Pancreas (tissue), 10 donors: ENCODE data around the gene POLN. TPM values are rescaled to one million over a fixed set of nuclear protein-coding genes. Genes with fewer than 3 reads are reported as not detected.
A peak's percentile ranks its signal among the peaks of the same experiment; 100 is the strongest.

Experiments
- ATAC-seq, 4 donors: fragments of 200-7000 bp; cut with Tn5 transposase; one replicate each; pipeline versions ENCODE4 v1.8.0 to v1.9.1; 2020; ENCODE audit warnings: mild to moderate bottlenecking in 4 of 4, moderate library complexity in 4 of 4
- DNase-seq, 6 donors: peaks; one replicate each; pipeline ENCODE4 v3.0.0-alpha.2; 2020
- FAIRE-seq: peaks from 2 replicates; lab custom pipeline; 2012; peaks lifted over from hg19 to GRCh38; lab: Jason Lieb, UNC
- H3K27ac ChIP-seq, 4 donors: fragments of 200-600 bp; sonication (generic); 1 replicate in 3 of 4; 2 replicates in 1 of 4; pipeline versions ENCODE4 v1.5.0 to v1.8.0; 2020
- H3K27me3 ChIP-seq, 4 donors: fragments of 200-600 bp; one replicate each; pipeline ENCODE4 v1.8.0; 2021
- H3K36me3 ChIP-seq, 3 donors: fragments of 200-600 bp; sonication (generic) in 1 of 3; one replicate each; pipeline versions ENCODE4 v1.5.0 to v1.8.0; 2020 to 2021
- H3K4me1 ChIP-seq, 3 donors: fragments of 200-600 bp; one replicate each; pipeline ENCODE4 v1.8.0; 2021
- H3K4me3 ChIP-seq, 4 donors: fragments of 200-600 bp; sonication (generic) in 2 of 4; one replicate each; pipeline versions ENCODE4 v1.5.0 to v1.8.0; 2020 to 2021
- H3K9me3 ChIP-seq, 4 donors: fragments of 200-600 bp; one replicate each; pipeline ENCODE4 v1.8.0; 2021
- CTCF ChIP-seq, 4 donors: fragments of 200-600 bp; sonication (generic) in 3 of 4; IDR thresholded peaks; one replicate each; pipeline versions ENCODE4 v1.5.0 to v1.8.0; 2021; ENCODE audit warnings: antibody characterized with exemption in 4 of 4
- WGBS, 2 donors: extraction: QIAGEN DNeasy Blood & Tissue Kit; methylation state at CpG; one replicate each; pipeline ENCODE4 v1.1.7; 2013; 5-methylcytosine and 5-hydroxymethylcytosine counted together
- intact Hi-C, 3 donors: fragments of 100-400 bp; cut with DNase I; formaldehyde crosslinking; loops; one replicate each; pipeline versions ENCODE4 v1.11.1 to v1.14.2; 2022
- polyA plus RNA-seq, 2 donors: library from polyadenylated mRNA; stranded (reverse); fragments of 200-250 nt; gene quantifications; one replicate each; pipeline ENCODE4 v1.2.3, GENCODE V29; 2013
- total RNA-seq, 6 donors: library from RNA; stranded (reverse); fragmentation: NEBNext Ultra II Directional in 4 of 6; extraction: Animal tissue kit (Norgen Biotek cat#: 25700) in 4 of 6; gene quantifications; one replicate each; pipeline versions ENCODE4 v1.2.1 to v1.2.4, GENCODE V29; 2021 to 2023
- donor health status: healthy with polysubstance abuse.
- donor health status: DM: no; HTN: no; CAD: no; lungs with moderate emphysema.
- donor health status: DM: no; HTN: no; CAD: no.
- donor health status: control.
- donor health status: control.
- donor health status: Bipolar disorder and iron deficiency.
- donor health status: DM: yes; HTN: yes; CAD: no.
- donor health status: DM: no; HTN: no; CAD: no.
- donor health status: DM: no; HTN: no; CAD: no.
- donor health status: DM: yes; HTN: yes; CAD: no.

Gene POLN
- total and polyA plus RNA-seq, 8 donors = 0.95 to 3.6 (median 1.9) TPM

GRCh38 chr4:2159931-2160330 lies 82.0 kb downstream of the POLN start:
- WGBS, 2 donors = 54 to 56% methylated on average over 2 of the region's 2 CpGs
- no peaks in the 10 kb centered on the region for H3K4me1 ChIP-seq
- FAIRE-seq = no peak

GRCh38 chr4:2155246-2155645 lies 86.7 kb downstream of the POLN start:
- no peak for DNase-seq
- Histone ChIP-seq H3K4me1 (no peaks in the 10 kb centered on the region), H3K4me3 (no peak overlapping the region), H3K36me3 (no peaks in the 10 kb centered on the region), H3K27me3 (no peaks in the 10 kb centered on the region), H3K9me3 (no peaks in the 10 kb centered on the region), H3K27ac (no peak overlapping the region)
- TF ChIP-seq CTCF (IDR thresholded peaks at IDR 0.05) = no peak
- FAIRE-seq = no peak
- 94 to 97% methylated on average over 7 of the region's 7 CpGs for WGBS, 2 donors
- intact Hi-C loops = no loop called here
- ATAC-seq = no peak

More at GRCh38 chr4:2159931-2160330, 82.0 kb downstream of the POLN start:
- intact Hi-C loops = no loop called here
- no peak for TF ChIP-seq CTCF (IDR thresholded peaks at IDR 0.05)
- Histone ChIP-seq H3K36me3 (no peaks in the 10 kb centered on the region), H3K9me3 (no peaks in the 10 kb centered on the region), H3K27ac (no peak overlapping the region), H3K4me3 (no peak overlapping the region), H3K27me3 (no peaks in the 10 kb centered on the region)
- ATAC-seq (no peak), DNase-seq (no peak)

- Histone ChIP-seq H3K4me1 (no peaks in the 10 kb centered on the region), H3K27ac (no peak overlapping the region), H3K4me3 (no peak overlapping the region), H3K36me3 (no peaks in the 10 kb centered on the region), H3K9me3 (no peaks in the 10 kb centered on the region), H3K27me3 (no peaks in the 10 kb centered on the region)
- intact Hi-C loops = no loop called here
- DNase-seq = no peak
- no peak for TF ChIP-seq CTCF (IDR thresholded peaks at IDR 0.05)
- no peak for FAIRE-seq
- 76 to 78% methylated on average over 2 of the region's 2 CpGs for WGBS, 2 donors
- ATAC-seq = no peak
Observed at GRCh38 chr4:2154215-2154740, 87.6 kb downstream of the POLN start.

GRCh38 chr4:2151544-2151943 lies 90.4 kb downstream of the POLN start:
- H3K36me3 ChIP-seq = no peaks in the 10 kb centered on the region
- no peak for TF ChIP-seq CTCF (IDR thresholded peaks at IDR 0.05)
- H3K27ac ChIP-seq = no peak overlapping the region
- FAIRE-seq = no peak
- H3K4me1 ChIP-seq = no peaks in the 10 kb centered on the region
- no peak for DNase-seq
- 14 to 24% methylated on average over 5 of the region's 5 CpGs for WGBS, 2 donors
- intact Hi-C loops = no loop called here
- no peak overlapping the region for H3K4me3 ChIP-seq
- ATAC-seq = peak in 2 of 4 donors; percentile 51 to 74
- no peaks in the 10 kb centered on the region for H3K9me3 ChIP-seq
- H3K27me3 ChIP-seq = no peaks in the 10 kb centered on the region

- TF ChIP-seq CTCF (IDR thresholded peaks at IDR 0.05) = no peak
- 95 to 100% methylated on average over 1 of the region's 1 CpG for WGBS, 2 donors
- Histone ChIP-seq H3K27me3 (no peaks in the 10 kb centered on the region), H3K4me1 (no peaks in the 10 kb centered on the region), H3K4me3 (no peak overlapping the region), H3K36me3 (no peaks in the 10 kb centered on the region), H3K9me3 (no peaks in the 10 kb centered on the region), H3K27ac (no peak overlapping the region)
- DNase-seq (no peak), ATAC-seq (no peak), FAIRE-seq (peak; percentile 9)
- intact Hi-C loops = no loop called here
Observed at GRCh38 chr4:2150076-2150475, 91.8 kb downstream of the POLN start.
